Right hindlimb (tissue), 1 donor: ENCODE measurements around the gene TNRC6C.

ENCODE experiments used
- DNase-seq: peaks from one replicate; pipeline ENCODE4 v3.0.0-alpha.2; 2018

Gene TNRC6C

DNA sequence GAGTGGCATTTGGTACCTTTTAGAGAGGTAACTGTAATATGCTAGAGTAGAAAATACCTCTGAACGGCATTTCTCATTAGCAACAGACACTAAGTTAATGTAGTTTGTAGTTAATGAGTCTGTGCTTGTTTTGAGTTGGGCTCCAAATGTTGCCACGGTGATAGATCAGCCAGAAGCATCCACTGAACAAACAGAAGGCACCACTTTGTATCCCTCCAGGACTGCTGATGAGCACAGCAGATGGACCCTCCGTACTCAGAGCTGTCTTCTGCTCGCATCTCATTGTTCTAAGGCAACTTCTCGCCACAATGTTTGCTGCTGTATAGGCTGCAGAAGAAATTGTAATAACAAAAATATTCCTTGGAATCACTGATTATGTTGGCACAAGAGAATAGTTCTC is 56.1 kb downstream of the TNRC6C start:
- no peak for DNase-seq

GRCh38 chr17:78016852-78017251 is 58.3 kb downstream of the TNRC6C start:
- DNase-seq, result no peak

DNA sequence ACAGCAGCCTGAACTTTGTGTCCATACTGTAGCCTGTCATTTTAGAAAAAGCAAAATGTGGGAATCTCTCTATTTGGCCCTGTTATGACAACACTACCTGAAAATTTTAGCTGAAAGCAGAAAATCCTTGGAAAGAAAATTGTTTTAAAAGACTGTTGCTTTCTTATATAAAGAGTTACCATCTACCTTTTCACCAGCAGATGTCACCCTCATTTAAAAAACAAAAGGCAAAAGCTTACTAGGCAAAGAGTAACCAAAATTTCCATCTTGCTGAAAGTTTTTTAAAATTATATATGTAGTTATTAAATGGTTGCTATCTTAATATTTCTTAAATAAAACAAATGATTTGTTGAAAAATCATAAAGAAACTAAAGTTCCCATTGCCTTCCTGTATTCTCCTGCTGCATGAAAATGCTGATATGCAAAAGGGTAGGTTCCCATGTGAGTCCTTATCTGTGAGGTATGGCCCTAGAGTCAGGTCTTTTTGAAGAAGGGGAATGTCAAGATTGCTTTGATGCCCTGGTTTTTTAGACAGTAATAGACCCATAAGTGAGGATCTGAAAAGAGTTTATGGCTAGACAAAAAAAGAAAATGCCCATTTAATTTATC is 61.0 kb downstream of the TNRC6C start:
- no peak for DNase-seq

- DNase-seq, result no peak
Observed at GRCh38 chr17:78019976-78020716, 61.6 kb downstream of the TNRC6C start.

DNA sequence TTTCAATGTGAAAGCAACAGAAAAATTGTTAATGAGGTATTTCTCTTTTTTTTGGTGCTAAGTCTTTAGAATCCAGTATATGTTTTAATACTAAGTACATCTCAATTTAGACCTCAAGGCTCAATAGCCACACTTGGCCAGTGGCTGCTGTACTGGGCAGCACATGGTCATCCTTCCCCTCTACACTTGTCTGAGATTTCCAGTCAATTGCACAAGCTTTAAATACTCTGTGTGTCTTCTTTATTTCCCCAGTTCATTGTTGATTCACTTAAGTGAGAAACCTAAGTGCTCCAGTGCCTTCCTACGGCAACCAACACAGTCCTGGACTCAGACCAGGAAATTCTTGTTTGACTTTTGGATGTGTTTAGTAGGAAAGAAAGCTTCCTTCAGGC is 62.2 kb downstream of the TNRC6C start:
- no peak for DNase-seq

- no peak for DNase-seq
Observed at GRCh38 chr17:78022425-78022824, 63.9 kb downstream of the TNRC6C start.

GRCh38 chr17:78023042-78023441 is 64.5 kb downstream of the TNRC6C start:
- no peak for DNase-seq

DNA sequence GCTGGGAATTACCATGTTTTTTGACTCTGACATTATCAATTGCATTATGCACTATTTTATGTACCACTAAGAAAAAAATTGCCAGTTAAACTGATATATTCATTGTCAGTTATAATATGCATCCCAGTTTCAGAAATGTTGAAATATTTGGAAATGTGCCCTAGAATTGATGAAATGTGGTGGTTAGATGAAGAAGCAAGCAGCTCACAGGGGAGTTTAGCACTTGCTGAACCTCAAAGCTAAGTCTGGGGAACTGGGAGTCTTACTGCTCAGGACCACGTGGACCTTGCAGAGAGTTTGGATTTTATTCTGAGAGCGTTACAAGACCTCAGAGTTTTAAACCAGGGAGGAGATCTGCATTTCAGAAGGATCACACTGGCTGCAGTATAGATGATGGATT is 67.9 kb downstream of the TNRC6C start:
- no peak for DNase-seq

DNA sequence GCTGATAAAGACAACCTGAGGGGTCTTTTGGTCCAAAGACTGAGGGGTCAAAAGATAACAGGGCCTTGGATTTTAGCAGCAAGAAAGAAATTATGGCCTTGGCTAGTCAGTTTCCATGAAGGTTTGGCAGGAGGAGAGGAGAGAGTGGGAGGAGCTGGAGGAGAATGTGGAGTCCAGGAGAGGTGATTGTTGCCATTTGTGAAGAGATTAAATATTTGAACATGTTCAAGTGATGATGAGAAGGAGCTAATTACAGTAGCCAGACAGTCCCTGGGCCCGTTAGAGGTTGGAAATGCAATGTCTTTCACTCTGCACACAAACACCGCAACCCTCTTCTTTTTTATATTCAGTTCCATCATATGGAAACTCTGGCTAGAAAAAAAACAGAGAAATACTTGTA is 68.6 kb downstream of the TNRC6C start:
- DNase-seq, result no peak

DNA sequence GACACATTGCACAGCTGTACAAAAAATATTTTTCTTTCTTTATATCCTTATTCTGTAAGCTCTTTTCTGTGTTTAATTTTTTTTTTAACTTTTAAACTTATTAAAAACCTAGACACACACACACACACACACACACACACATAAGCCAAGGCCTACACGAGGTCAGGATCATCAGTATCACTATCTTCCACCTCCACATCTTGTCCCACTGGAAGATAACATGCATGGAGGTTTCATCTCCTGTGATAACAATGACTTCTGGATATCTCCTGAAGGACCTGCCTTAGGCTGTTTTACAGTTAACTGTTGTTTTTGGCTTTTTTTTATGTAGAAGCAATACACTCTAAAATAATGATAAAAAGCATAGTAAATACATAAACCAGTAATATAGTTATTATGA is 71.2 kb downstream of the TNRC6C start:
- no peak for DNase-seq

DNA sequence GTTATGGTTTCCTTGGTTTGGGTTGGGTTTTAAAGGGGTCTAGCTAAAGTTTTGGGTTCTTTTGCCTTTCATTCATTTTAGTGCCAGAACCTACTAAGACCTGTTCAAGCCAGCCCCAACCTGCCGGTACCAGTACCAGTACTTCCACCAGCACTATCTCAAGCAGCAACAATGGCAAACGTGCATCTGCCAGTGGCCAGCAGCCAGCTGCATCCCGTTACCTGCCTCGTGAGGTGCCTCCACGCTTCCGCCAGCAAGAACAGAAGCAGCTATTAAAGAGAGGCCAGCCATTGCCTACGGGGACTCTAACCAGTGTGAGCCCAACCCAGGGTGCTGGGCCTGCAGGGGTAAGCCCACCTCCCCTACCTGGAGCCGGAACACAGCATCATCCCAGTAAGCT is 72.9 kb downstream of the TNRC6C start:
- no peak for DNase-seq

- DNase-seq, result no peak
Observed at GRCh38 chr17:78032166-78032565, 73.7 kb downstream of the TNRC6C start.

GRCh38 chr17:78034429-78035091 is 76.1 kb downstream of the TNRC6C start:
- no peak for DNase-seq

GRCh38 chr17:78037280-78037679 is 78.8 kb downstream of the TNRC6C start:
- DNase-seq, result no peak

DNA sequence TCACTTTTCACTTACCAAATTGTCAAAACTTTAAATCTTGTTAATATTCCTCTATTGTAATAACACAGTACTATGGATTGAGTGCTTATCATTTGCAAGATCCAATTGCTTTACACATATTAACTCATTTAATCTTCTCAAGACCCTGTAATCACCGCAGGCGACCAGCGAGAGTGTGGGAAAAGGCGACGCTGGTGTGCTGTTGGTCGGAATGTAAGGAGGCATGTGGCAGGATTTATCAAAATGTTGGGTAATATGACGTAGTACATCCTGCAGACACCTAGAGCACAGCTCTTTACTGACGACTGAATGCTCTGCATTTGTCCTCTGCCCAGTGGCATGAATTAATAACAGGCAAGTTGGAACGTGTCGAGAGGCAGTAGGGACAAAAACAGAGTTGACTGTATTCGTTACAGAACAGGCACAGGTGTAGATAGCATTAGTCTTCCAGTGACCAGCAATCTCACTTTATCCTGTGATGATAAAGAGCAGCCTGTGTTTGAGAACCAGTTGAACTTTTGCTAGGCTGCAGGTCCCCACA is 80.3 kb downstream of the TNRC6C start:
- no peak for DNase-seq

DNA sequence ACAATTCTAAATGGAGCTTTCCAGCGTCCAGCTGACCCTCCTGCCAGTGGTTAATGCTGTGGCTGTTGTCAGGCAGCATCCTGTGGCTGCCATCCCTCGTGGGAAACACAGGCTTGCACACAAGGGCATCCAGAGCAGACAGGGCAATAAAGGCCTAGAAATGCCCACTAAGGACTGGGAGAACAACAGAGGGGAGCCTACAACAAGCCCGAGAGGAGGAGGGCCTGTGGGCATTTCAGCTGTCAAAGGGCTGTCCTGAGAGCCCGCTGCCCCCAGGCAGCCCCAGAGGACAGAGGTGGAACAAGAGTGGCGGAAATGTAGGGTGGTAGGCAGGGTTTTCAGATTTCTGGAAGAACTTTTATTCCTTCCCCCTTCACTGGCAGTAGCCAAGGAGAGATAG is 81.1 kb downstream of the TNRC6C start:
- no peak for DNase-seq

DNA sequence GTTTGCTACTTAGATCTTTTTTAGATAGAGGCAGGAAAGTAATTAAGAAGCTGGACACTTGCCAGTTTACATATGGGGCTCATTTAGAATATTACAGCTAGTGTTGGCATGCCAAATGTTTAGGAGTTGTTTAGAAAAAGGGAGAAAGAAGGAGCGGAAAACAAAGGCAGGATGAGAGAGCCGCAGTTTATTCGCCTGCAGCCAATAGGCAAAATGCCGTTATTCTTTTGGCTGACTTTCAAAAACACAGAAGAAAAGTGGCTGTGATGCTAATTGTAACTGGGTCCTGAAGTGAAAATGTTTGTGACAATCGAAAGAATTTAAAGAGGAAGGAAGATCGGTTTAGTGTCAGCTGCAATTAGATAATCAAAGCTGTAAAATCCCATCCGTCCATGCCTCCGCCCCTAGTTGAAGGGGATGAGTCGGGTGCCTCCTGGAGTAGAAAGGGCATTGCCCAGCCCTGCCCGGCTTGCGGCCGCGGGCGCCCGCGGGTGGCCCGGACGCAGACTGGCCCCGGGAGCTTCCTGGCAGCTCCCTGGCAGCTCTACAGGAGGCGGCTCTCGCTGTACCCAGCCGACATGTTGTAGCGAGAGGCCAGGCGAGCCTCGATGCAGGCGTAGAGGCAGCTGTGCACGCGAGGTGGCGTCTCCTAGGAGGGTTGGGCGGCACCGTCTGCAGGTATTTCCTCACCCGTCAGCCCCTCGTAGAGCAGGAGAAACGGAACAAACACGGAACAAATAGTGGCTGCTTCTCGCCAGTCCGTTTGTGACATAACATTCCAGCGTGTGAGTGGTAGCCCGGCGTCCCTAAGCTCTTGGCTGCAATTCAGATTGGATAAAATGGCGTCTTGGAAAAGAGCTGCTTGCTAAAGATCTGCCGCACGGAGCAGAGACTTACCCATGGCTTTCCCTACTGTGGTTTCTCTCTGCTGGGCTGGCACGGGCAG is 82.2 kb downstream of the TNRC6C start:
- peak; percentile 54 for DNase-seq

- DNase-seq, result no peak
Observed at GRCh38 chr17:78041386-78042179, 83.1 kb downstream of the TNRC6C start.

- DNase-seq, result no peak
Observed at GRCh38 chr17:78042542-78042941, 84.0 kb downstream of the TNRC6C start.

DNA sequence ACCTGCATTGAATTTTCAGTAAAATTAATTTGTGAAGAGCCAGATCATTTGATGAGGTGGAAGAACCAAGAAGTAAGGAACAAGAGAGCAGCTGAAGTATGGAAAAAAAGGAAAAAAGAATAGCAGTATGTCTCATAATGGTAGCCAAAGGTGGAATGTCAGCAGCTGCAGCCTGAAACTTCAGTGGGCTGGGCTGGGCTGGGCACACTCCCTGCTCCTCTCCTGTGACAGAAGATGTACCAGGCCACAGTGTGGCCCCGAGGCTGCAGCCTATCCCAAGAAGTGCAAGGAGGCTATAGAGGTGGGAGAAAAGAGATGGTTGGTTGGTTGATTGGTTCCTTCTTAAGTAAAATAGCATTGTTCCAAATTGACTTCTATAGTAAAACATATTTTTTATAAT is 84.5 kb downstream of the TNRC6C start:
- DNase-seq, result no peak

GRCh38 chr17:78044280-78044835 is 85.9 kb downstream of the TNRC6C start:
- DNase-seq, result no peak

- no peak for DNase-seq
Observed at GRCh38 chr17:78045316-78045715, 86.8 kb downstream of the TNRC6C start.
